Measurements from ENCODE around the gene NEK1. TPM values are rescaled to one million over a fixed set of nuclear protein-coding genes. Genes with fewer than 3 reads are reported as not detected.
"Not testable (repeated sequence)": the region's sequence is repeated elsewhere in the genome, so short reads cannot be mapped to it uniquely, and the experiment has no call there.

NEK1 gene
- total RNA-seq, 1 donor from 2014 or later: 9.4 TPM

DNA sequence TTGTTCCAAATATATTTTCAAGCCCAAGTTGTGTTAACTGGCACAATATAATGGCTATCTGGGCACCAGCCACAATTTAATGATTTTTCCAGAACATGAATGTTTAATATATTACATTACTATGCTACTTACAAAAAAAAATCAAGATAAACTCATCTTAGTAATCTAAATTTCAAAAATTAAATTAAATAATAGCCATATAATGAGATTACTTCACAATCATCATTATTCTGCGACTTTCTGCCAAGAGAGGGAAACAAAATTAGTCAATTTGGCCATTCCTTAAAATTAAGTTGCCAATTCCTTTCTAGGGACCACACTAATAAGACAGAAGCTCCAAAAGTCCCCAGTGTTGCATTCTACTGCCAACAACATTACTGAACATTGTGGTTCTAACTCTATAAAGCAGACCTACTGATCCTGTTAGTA lies 7.5 kb downstream of the NEK1 start:
- intact Hi-C loops (cut with micrococcal nuclease): loop anchor here (1.0 to 2.0 kb wide), 2 partner anchors 7 to 14 kb away; partner anchors contain the start of gene NEK1
- no peak for DNase-seq (ENCODE audit: low spot score)
- Mint-ChIP-seq H3K27me3 (ENCODE audit: low read depth) (no peaks in the 10 kb centered on the region), H3K36me3 (ENCODE audit: low read depth) (peaks cover 31% of the 10 kb centered on the region), H3K4me3 (ENCODE audit: low read depth) (no peak overlapping the region), H3K9me3 (no peaks in the 10 kb centered on the region), H3K4me1 (ENCODE audit: low read depth) (peaks cover 44% of the 10 kb centered on the region), H3K27ac (peak overlapping the region; percentile 51)

- Mint-ChIP-seq H3K4me1 (ENCODE audit: low read depth) (peaks cover 42% of the 10 kb centered on the region), H3K4me3 (ENCODE audit: low read depth) (no peak overlapping the region), H3K9me3 (no peaks in the 10 kb centered on the region), H3K27me3 (ENCODE audit: low read depth) (no peaks in the 10 kb centered on the region), H3K36me3 (ENCODE audit: low read depth) (peaks cover 31% of the 10 kb centered on the region), H3K27ac (peak overlapping the region; percentile 51)
- intact Hi-C loops (cut with micrococcal nuclease): loop anchor here (1.0 to 2.0 kb wide), 2 partner anchors 8 to 14 kb away; partner anchors contain the start of gene NEK1
- DNase-seq (ENCODE audit: low spot score): no peak
These were observed 8.1 kb downstream of the NEK1 start for GRCh38 chr4:169604131-169604900.

- no peak for DNase-seq (ENCODE audit: low spot score)
- intact Hi-C loops (cut with micrococcal nuclease): no loop called here
- H3K36me3 Mint-ChIP-seq (ENCODE audit: low read depth): peaks cover 34% of the 10 kb centered on the region
- H3K27me3 Mint-ChIP-seq (ENCODE audit: low read depth): no peaks in the 10 kb centered on the region
- H3K4me3 Mint-ChIP-seq (ENCODE audit: low read depth): no peak overlapping the region
- no peak overlapping the region for H3K27ac Mint-ChIP-seq
- H3K4me1 Mint-ChIP-seq (ENCODE audit: low read depth): peaks cover 42% of the 10 kb centered on the region
- no peaks in the 10 kb centered on the region for H3K9me3 Mint-ChIP-seq
These were observed 9.1 kb downstream of the NEK1 start for GRCh38 chr4:169603312-169603711.

DNA sequence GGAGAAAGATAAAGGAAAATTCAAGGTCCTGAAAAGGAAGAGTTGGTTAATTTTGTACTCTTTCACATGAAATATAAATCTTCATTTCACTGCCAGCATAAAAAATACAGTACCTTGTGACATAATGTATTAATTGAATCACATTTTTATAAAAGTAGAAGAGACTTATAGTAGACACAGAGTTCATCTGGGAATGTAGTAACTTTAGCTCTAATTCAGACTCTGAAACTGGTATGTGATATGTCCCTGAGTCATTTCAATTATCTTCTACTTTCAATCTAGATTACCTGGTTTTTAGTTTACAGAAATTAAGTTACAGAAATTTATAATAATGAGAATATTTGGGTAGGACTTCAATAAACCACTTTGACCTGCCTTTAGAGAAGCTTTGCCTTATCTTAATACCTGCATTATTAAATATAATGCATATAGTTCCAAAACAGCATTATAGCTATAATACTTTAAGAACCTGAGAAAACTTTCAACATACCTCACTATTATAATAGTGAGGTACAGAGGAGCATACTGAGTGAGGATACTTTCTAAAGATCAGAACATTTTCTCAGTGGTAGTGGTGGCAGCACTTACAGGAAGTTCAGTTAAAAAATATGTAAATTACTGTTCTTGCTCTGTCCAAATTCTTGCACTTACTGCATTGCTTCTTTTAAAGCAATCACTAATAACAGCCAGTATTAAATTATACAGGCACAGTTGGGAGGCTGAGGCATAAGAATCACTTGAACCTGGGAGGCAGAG lies 11.2 kb downstream of the NEK1 start:
- no peak overlapping the region for H3K27ac Mint-ChIP-seq
- DNase-seq (ENCODE audit: low spot score): no peak
- H3K4me3 Mint-ChIP-seq (ENCODE audit: low read depth): no peak overlapping the region
- H3K36me3 Mint-ChIP-seq (ENCODE audit: low read depth): peaks cover 29% of the 10 kb centered on the region
- peaks cover 32% of the 10 kb centered on the region for H3K4me1 Mint-ChIP-seq (ENCODE audit: low read depth)
- no peaks in the 10 kb centered on the region for H3K9me3 Mint-ChIP-seq
- H3K27me3 Mint-ChIP-seq (ENCODE audit: low read depth): no peaks in the 10 kb centered on the region
- intact Hi-C loops (cut with micrococcal nuclease): no loop called here

- Mint-ChIP-seq H3K36me3 (ENCODE audit: low read depth) (peaks cover 23% of the 10 kb centered on the region), H3K27me3 (ENCODE audit: low read depth) (no peaks in the 10 kb centered on the region), H3K9me3 (no peaks in the 10 kb centered on the region), H3K27ac (no peak overlapping the region), H3K4me3 (ENCODE audit: low read depth) (no peak overlapping the region), H3K4me1 (ENCODE audit: low read depth) (no peaks in the 10 kb centered on the region)
- no peak for DNase-seq (ENCODE audit: low spot score)
- intact Hi-C loops (cut with micrococcal nuclease): no loop called here
These were observed 17.7 kb downstream of the NEK1 start for GRCh38 chr4:169594560-169595195.

- no peaks in the 10 kb centered on the region for H3K9me3 Mint-ChIP-seq
- no peaks in the 10 kb centered on the region for H3K4me1 Mint-ChIP-seq (ENCODE audit: low read depth)
- intact Hi-C loops (cut with micrococcal nuclease): no loop called here
- no peak overlapping the region for H3K4me3 Mint-ChIP-seq (ENCODE audit: low read depth)
- no peak for DNase-seq (ENCODE audit: low spot score)
- no peak overlapping the region for H3K27ac Mint-ChIP-seq
- peaks cover 20% of the 10 kb centered on the region for H3K36me3 Mint-ChIP-seq (ENCODE audit: low read depth)
- H3K27me3 Mint-ChIP-seq (ENCODE audit: low read depth): no peaks in the 10 kb centered on the region
These were observed 19.3 kb downstream of the NEK1 start for GRCh38 chr4:169593050-169593560.

DNA sequence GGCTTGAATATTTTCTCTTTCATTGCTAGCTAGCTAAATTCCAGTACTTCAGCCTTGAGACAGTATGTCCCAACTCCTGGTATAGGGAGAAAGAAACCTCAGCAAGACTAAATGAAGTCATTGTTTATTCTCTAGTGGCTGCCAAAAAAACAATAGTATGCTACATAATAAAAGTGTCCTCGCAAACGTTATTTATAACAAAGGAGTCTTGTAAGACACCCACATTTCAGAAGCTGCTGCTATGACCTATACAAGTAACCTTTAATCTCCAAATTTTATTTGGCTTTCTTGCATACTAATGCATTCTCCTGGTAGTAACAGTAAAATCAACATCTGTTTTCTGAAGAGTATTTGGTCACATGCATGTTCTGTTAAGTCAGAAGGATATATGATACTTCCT lies 28.8 kb downstream of the NEK1 start:
- H3K27ac Mint-ChIP-seq: no peak overlapping the region
- H3K4me3 Mint-ChIP-seq (ENCODE audit: low read depth): no peak overlapping the region
- no peaks in the 10 kb centered on the region for H3K27me3 Mint-ChIP-seq (ENCODE audit: low read depth)
- H3K4me1 Mint-ChIP-seq (ENCODE audit: low read depth): peaks cover 9% of the 10 kb centered on the region
- H3K36me3 Mint-ChIP-seq (ENCODE audit: low read depth): peaks cover 22% of the 10 kb centered on the region
- no peaks in the 10 kb centered on the region for H3K9me3 Mint-ChIP-seq
- intact Hi-C loops (cut with micrococcal nuclease): no loop called here
- no peak for DNase-seq (ENCODE audit: low spot score)

- Mint-ChIP-seq H3K36me3 (ENCODE audit: low read depth) (peaks cover 22% of the 10 kb centered on the region), H3K27ac (no peak overlapping the region), H3K27me3 (ENCODE audit: low read depth) (no peaks in the 10 kb centered on the region), H3K4me3 (ENCODE audit: low read depth) (no peak overlapping the region), H3K4me1 (ENCODE audit: low read depth) (peaks cover 9% of the 10 kb centered on the region), H3K9me3 (no peaks in the 10 kb centered on the region)
- intact Hi-C loops (cut with micrococcal nuclease): no loop called here
- DNase-seq (ENCODE audit: low spot score): no peak
These were observed 29.7 kb downstream of the NEK1 start for GRCh38 chr4:169582706-169583105.

- no peaks in the 10 kb centered on the region for H3K9me3 Mint-ChIP-seq
- no peaks in the 10 kb centered on the region for H3K27me3 Mint-ChIP-seq (ENCODE audit: low read depth)
- no peak for DNase-seq (ENCODE audit: low spot score)
- intact Hi-C loops (cut with micrococcal nuclease): no loop called here
- peaks cover 9% of the 10 kb centered on the region for H3K4me1 Mint-ChIP-seq (ENCODE audit: low read depth)
- no peak overlapping the region for H3K27ac Mint-ChIP-seq
- H3K4me3 Mint-ChIP-seq (ENCODE audit: low read depth): no peak overlapping the region
- peaks cover 22% of the 10 kb centered on the region for H3K36me3 Mint-ChIP-seq (ENCODE audit: low read depth)
These were observed 30.2 kb downstream of the NEK1 start for GRCh38 chr4:169582203-169582602.

GRCh38 chr4:169573889-169574288 lies 38.5 kb downstream of the NEK1 start:
- intact Hi-C loops (cut with micrococcal nuclease): no loop called here
- Mint-ChIP-seq H3K9me3 (no peaks in the 10 kb centered on the region), H3K4me3 (ENCODE audit: low read depth) (no peak overlapping the region), H3K4me1 (ENCODE audit: low read depth) (peaks cover 3% of the 10 kb centered on the region), H3K27ac (no peak overlapping the region), H3K36me3 (ENCODE audit: low read depth) (peaks cover 29% of the 10 kb centered on the region), H3K27me3 (ENCODE audit: low read depth) (no peaks in the 10 kb centered on the region)
- DNase-seq (ENCODE audit: low spot score): no peak

- no peak for DNase-seq (ENCODE audit: low spot score)
- Mint-ChIP-seq H3K4me1 (ENCODE audit: low read depth) (peaks cover 4% of the 10 kb centered on the region), H3K27ac (no peak overlapping the region), H3K27me3 (ENCODE audit: low read depth) (no peaks in the 10 kb centered on the region), H3K36me3 (ENCODE audit: low read depth) (peaks cover 30% of the 10 kb centered on the region), H3K9me3 (no peaks in the 10 kb centered on the region), H3K4me3 (ENCODE audit: low read depth) (no peak overlapping the region)
- intact Hi-C loops (cut with micrococcal nuclease): no loop called here
These were observed 40.9 kb downstream of the NEK1 start for GRCh38 chr4:169571435-169571834.

DNA sequence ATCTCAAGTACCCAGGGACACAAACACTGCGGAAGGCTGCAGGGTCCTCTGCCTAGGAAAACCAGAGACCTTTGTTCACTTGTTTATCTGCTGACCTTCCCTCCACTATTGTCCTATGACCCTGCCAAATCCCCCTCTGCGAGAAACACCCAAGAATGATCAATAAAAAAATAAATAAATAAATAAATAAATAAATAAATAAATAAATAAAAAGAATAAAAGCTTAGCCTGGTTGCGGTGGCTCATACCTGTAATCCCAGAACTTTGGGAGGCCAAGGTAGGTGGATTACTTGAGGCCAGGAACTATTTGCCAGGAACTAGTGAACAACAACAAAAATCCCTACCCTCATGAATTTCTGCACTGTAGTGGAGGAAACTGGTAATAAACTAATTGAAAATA lies 41.4 kb downstream of the NEK1 start:
- peaks cover 31% of the 10 kb centered on the region for H3K36me3 Mint-ChIP-seq (ENCODE audit: low read depth)
- intact Hi-C loops (cut with micrococcal nuclease): not testable (repeated sequence)

More for the DNA sequence above, 41.4 kb downstream of the NEK1 start:
- not testable (repeated sequence) for DNase-seq (ENCODE audit: low spot score); H3K27ac Mint-ChIP-seq; H3K4me3 Mint-ChIP-seq (ENCODE audit: low read depth); H3K4me1 Mint-ChIP-seq (ENCODE audit: low read depth); H3K27me3 Mint-ChIP-seq (ENCODE audit: low read depth); H3K9me3 Mint-ChIP-seq

Data from activated T-helper 2 cell treated with anti-CD3 and anti-CD28 coated beads, Interferon-gamma antibody, Interleukin-2, Interleukin-4, amounts not matched to agents 10 μg/mL and 5 μg/mL and 100 μg/mL, durations not matched to agents 14 hours and 24 hours and 36 hours (primary cell).